Myocyte (in vitro differentiated cells): Measurements from ENCODE around the gene SETBP1. TPM values are rescaled to one million over a fixed set of nuclear protein-coding genes. Genes with fewer than 3 reads are reported as not detected.
"Not testable (repeated sequence)": the region's sequence is repeated elsewhere in the genome, so short reads cannot be mapped to it uniquely, and the experiment has no call there.

ENCODE experiments used
- DNase-seq: peaks from one replicate; pipeline ENCODE4 v3.0.0-alpha.2; 2012; ENCODE audit warnings: low read depth
- total RNA-seq: library from RNA; depleted of rRNA; stranded (reverse); fragments of >200 nt; gene quantifications from 2 replicates; pipeline ENCODE4 v1.2.3, GENCODE V29; 2014

Gene SETBP1
- total RNA-seq, 1 donor from 2014 or later: 3.3 TPM

GRCh38 chr18:44788334-44788733, 107.6 kb downstream of the SETBP1 start:
- peak; percentile 63 for DNase-seq

- DNase-seq: no peak
These were observed 109.0 kb downstream of the SETBP1 start for GRCh38 chr18:44789710-44790109.

DNA sequence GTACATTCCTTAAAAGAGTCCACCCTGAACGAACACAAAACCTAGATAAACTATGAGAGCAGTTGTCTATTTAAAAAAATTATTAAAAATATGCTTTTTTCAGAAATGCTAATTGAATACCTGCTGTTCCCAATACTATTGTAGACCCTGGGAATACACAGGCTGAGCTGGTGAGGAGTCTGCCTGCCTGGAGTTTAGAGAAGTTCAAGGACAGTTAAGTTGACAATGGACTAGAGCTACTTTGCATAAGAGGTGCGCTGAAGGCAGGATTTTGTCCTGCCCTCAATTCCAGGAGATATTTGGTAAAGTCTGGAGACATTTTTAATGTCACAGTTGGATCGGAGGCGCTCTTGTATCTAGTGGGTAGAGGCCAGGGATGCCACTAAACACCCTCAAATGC, 110.2 kb downstream of the SETBP1 start:
- no peak for DNase-seq

DNA sequence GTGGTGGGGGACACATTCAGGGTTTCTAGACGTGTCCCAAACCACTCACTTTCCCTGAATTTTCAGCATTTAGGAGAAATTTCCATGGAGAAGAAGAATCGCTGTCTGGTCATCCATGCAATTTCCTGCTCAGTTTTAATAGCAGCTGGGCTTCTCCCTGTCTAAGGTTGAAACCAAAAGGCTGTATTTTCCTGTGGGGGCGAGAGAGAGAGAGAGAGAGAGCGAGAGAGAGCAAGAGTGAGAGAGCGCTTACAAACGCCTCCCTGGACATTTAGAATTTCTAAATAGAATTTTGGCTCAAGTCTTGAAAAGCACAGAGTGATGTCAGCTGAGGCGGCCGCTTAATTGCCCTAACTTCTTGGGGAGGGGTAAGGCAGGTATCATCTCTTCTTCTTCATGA, 110.8 kb downstream of the SETBP1 start:
- DNase-seq: no peak

DNA sequence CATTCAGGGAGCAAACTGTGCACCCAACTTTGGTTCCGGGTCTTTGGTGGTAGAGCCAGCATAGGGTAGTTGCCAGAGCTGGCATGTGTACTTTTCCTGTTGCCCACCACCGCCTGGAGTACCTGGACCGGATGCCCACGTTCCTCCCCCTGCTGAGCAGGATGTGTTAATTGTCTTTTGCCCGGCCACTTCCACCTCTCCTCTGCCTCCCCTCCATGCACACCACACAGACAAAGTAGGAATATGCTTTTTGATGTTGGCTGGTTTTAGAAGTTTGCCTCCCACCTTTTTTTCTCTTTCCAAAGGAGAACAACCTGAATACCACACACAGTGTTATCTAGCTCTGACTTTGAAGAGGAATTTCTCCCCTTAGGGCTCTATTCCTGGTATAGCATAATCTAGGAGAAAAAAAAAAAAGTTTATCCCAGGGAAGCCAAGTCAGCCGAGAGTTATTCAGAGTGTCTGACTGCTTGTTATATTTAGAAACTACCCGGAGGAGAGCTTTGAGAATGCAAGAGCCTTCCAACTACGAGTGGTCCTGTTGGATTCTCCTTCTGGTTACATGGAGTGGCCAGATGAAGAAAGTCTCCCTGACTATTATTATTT, 111.9 kb downstream of the SETBP1 start:
- peak; percentile 58 for DNase-seq

DNA sequence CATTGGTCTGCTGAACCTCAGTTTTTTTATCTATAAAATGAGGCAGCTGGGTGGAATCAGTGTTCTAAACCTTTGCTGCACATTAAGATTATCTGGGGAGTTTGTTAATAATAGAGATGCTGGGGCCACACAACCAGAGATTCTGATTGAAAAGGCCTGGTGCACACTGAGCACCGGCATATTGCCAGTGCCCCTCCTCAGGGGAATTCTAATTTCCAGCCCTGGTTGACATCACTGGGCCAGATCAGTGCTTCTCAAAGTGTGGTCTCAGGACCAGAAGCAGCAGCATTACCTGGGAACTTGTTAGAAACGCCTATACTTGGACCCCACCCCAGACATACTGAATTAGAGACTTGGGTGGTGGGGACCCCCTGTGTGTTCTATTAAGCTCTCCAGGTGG, 112.5 kb downstream of the SETBP1 start:
- DNase-seq: peak; percentile 19

- DNase-seq: no peak
These were observed 113.0 kb downstream of the SETBP1 start for GRCh38 chr18:44793685-44794084.

GRCh38 chr18:44795241-44795640, 114.6 kb downstream of the SETBP1 start:
- no peak for DNase-seq

DNA sequence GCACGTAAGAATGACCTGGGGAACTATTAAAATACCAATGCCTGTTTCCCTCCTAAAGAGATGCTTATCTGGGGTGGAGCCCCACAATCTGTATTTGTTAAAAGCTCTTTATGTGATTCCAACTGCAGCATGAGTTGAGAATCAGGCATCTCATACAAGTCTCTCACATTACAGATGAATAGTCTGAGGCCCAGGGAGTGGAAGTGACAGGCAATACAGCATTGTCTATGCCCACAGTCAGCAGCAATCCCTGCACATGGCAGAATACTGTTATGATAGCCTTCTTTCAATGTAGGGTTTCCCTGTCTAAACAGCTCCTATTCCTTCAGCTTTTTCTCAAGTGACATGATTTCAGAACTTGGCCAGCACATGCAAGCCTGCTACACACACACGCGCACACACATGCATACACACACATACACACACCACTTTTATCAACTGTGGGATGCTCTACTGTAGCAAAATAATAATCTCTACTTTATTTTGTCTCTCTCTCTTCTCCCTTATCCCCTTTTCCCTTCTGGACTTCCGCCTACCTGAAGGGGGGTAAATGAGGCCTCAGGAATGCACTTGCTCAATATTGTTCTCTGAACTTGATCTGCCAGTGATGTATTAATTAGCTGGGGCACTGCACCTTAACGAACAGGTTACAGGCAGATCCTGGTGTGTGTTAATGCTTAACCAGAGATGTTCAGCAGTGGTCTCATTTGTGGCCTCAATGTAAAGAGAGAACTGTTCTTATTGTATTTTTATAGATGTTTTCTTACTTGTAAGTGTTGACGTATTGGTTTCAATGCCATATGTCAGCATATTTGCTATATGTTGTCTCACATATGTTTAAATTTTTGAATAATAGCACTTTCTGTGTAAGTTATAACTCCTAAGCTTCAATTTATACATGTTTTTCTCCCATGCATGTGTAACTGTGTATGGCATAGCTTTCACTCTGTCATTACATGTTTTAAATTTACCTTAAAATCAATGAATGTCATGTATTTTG, 116.0 kb downstream of the SETBP1 start:
- no peak for DNase-seq

DNA sequence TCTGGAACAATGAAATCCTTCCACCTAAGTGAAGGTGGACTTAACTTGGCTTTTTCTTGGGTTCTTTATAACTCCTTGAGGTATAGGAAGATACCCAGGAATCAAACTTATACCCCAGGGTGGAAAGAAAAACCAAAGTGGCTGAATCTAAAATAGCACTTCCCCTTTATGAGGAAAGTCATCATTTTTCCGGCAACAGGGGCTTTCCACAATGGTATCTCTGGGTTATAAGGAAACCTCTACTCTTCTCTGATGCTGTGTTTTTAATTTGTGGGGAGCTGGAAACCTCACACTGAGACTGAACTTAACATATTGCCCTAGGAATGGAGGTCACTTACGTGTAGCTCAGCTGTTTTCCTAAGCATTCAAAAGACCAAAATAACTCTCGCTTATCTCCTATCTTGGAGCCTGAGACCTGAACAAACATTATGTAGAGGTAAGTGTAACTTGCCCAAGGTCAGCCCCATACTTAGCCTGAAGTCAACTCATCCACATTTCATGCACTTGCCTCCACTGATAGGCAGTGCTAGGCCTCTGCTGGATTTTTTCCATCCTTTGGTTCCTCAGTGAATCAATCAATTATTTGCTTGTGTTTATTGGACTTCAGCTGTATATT, 117.9 kb downstream of the SETBP1 start:
- no peak for DNase-seq

DNA sequence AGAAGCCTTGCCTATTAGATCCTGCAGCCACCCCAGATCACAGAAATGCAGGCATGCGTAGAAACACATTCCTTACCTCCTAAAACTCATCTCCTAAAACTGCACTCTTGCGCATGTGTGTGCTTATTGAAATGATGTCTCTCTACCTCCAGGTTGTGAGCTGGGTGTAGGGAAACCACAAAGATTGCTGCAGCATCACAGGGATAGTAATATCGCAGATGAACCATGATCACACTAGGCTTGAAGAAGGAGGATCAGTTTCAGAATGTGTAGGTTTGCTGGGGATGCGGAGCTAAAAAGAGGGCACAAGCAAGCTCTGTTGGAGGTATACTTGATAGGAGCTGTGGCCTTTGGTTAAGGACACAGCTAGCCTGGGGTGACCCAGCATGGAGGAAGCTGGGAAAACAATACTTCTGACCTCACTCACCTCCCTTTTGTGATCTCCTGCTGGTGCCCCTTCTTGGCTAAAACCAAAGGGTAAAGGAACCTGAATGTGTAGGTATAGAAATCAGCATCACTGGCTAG, 118.8 kb downstream of the SETBP1 start:
- DNase-seq: no peak

DNA sequence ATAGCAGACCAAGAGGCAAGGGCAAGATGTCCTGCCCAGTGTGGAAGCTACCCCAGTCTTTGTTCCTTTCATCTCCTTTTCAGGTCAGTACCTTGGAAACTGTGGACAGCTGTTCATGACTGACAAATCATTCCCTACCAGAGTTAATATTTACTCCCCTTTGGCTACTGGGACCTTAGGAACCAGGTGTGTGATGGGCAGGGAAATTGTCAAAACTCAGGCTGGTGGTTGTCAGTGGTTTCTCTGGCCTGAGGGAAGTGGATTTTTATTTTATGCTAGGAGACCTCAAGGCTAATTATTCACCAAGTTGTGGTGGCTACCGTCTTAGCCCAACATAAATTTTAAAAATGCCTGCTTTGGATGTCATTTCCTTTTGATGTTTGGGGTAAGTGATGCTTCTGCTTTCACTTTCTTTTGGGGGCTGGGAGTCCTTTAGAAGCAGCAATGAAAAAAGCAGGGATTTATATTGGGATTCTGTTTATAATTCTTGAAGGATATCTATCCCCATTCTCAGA, 119.3 kb downstream of the SETBP1 start:
- DNase-seq: no peak

DNA sequence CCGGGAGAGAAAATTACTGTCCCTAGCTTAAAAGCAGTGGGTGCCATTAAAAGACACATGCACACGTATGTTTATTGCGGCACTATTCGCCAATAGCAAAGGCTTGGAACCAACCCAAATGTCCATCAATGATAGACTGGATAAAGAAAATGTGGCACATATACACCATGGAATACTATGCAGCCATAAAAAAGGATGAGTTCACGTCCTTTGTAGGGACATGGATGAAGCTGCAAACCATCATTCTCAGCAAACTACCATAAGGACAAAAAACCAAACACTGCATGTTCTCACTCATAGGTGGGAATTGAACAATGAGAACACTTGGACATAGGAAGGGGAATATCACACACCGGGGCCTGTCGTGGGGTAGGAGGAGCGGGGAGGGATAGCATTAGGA, 120.1 kb downstream of the SETBP1 start:
- DNase-seq: not testable (repeated sequence)

DNA sequence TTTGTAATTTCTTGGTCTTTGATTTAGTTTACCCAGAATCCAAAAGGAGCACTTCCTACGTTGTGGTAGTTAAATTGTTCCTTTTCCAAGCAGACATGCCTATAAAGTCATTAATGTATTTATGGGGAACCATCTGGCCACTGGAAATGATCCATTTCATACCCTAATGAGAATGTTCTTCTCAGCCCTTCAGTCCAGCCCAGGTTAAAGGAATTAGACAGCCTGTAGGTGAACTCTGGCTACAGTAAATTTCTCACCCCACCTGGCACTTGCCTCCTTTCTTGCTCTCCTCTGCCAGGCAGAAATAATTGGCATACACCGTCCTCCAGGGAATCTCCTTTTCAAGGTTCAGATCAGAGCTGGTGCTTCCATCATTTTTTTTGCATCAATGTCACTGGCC, 121.1 kb downstream of the SETBP1 start:
- no peak for DNase-seq

DNA sequence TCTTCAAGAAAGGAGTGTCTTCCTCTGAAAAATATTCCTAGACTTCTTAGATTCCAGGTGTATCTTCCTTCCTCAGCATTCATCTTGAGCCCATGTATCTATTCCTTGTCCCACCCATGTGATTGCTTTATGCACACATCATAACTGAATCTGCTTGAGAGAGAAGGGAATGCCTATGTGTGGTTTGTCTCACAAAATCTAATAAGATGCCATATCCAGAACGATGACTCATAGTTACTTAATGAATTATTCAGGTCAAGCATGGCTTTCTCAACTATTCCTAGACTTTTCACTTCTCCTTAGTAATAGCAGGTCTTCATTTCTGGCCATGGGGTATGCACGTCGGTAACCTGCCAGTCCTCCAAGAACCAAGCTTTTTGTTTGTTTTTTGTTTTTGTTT, 121.8 kb downstream of the SETBP1 start:
- peak; percentile 29 for DNase-seq

GRCh38 chr18:44803019-44803650, 122.4 kb downstream of the SETBP1 start:
- peak; percentile 95 for DNase-seq

GRCh38 chr18:44804033-44804432, 123.3 kb downstream of the SETBP1 start:
- DNase-seq: no peak

- DNase-seq: no peak
These were observed 124.5 kb downstream of the SETBP1 start for GRCh38 chr18:44805176-44805575.

DNA sequence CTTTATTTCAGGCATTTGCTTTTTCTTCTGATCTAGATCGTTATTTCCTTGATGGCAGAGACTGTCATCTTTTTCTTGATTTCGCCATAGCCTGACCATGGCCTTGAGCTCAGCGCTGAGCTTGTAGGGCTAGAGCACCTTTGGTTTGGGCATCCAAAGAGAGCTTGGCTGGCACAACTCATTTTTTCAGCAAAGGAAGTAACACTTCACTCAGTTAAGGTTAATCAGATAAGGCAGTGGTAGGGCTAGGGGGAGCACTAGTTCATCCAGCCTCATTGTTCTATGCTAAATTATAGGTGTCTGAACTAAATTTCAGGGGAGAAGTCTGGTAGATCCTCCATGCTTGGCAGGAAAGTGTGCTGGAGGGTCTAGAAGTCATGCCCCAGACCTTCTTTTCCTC, 125.0 kb downstream of the SETBP1 start:
- no peak for DNase-seq

DNA sequence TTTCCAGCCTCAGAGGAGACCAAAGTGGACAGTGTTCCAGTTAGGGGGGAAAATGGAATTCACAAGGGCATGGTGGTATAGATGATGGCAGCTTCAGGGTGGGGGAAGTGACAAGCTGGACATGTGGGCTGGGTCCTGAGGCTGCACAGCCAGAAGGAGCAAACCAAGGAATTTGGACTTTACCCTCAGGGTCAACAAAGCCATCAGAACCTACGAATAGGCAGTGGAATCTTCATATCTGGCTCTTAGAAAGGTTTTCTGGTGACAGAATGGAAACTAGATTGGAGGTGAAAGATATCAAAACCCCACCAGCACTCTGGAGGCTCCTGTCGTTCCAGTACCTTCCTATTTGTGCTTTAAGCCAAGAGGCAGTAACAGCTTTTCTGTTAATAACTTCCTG, 127.1 kb downstream of the SETBP1 start:
- DNase-seq: no peak

GRCh38 chr18:44811572-44812125, 131.0 kb downstream of the SETBP1 start:
- no peak for DNase-seq
